HG03558 (cell line): ENCODE measurements around the gene NTRK1.

ENCODE experiments used
- ATAC-seq: cut with Tn5 transposase; IDR thresholded peaks from one replicate; pipeline ENCODE4 v1.9.1; 2021; ENCODE audit warnings: moderate number of reproducible peaks; ENCODE audit not compliant: unreplicated experiment; ENCODE audit errors: extremely low read depth

The NTRK1 gene

GRCh38 chr1:156854634-156855033 lies 6.0 kb upstream of the NTRK1 start:
- ATAC-seq, result no peak

GRCh38 chr1:156856282-156856785 lies 4.3 kb upstream of the NTRK1 start:
- no peak for ATAC-seq

GRCh38 chr1:156857532-156857931 lies 3.1 kb upstream of the NTRK1 start:
- ATAC-seq, result no peak

- no peak for ATAC-seq
Observed at GRCh38 chr1:156858555-156858956, 2.1 kb upstream of the NTRK1 start.

GRCh38 chr1:156858959-156859522 lies 1.6 kb upstream of the NTRK1 start, which contains the start of gene INSRR:
TSS of gene INSRR (minus strand) at chr1:156859117. CDS start at chr1:156858621, 496 bp downstream.
- ATAC-seq, result no peak

GRCh38 chr1:156859523-156860112 lies 1.0 kb upstream of the NTRK1 start:
- no peak for ATAC-seq

GRCh38 chr1:156860113-156860627 lies 495 bp upstream of the NTRK1 start:
- no peak for ATAC-seq

GRCh38 chr1:156862584-156862983 lies 1.9 kb downstream of the NTRK1 start:
- no peak for ATAC-seq

GRCh38 chr1:156862997-156863599 lies 2.4 kb downstream of the NTRK1 start:
- ATAC-seq, result no peak

- ATAC-seq, result no peak
Observed at GRCh38 chr1:156863631-156864030, 3.0 kb downstream of the NTRK1 start.

GRCh38 chr1:156864796-156865195 lies 4.1 kb downstream of the NTRK1 start:
- no peak for ATAC-seq

GRCh38 chr1:156865258-156865657 lies 4.6 kb downstream of the NTRK1 start:
- no peak for ATAC-seq

- no peak for ATAC-seq
Observed at GRCh38 chr1:156865865-156866248, 5.2 kb downstream of the NTRK1 start.

- no peak for ATAC-seq
Observed at GRCh38 chr1:156866249-156866909, 5.7 kb downstream of the NTRK1 start.

- ATAC-seq, result no peak
Observed at GRCh38 chr1:156868341-156868740, 7.7 kb downstream of the NTRK1 start.

GRCh38 chr1:156869455-156869854 lies 8.8 kb downstream of the NTRK1 start:
- ATAC-seq, result no peak

- ATAC-seq, result no peak
Observed at GRCh38 chr1:156873659-156874058, 13.0 kb downstream of the NTRK1 start.

GRCh38 chr1:156874142-156874541 lies 13.5 kb downstream of the NTRK1 start:
- ATAC-seq, result no peak

GRCh38 chr1:156874572-156875340 lies 14.1 kb downstream of the NTRK1 start:
- ATAC-seq, result no peak

- no peak for ATAC-seq
Observed at GRCh38 chr1:156875341-156875615, 14.6 kb downstream of the NTRK1 start.
